Measurements from ENCODE around the gene CPO.

DNA sequence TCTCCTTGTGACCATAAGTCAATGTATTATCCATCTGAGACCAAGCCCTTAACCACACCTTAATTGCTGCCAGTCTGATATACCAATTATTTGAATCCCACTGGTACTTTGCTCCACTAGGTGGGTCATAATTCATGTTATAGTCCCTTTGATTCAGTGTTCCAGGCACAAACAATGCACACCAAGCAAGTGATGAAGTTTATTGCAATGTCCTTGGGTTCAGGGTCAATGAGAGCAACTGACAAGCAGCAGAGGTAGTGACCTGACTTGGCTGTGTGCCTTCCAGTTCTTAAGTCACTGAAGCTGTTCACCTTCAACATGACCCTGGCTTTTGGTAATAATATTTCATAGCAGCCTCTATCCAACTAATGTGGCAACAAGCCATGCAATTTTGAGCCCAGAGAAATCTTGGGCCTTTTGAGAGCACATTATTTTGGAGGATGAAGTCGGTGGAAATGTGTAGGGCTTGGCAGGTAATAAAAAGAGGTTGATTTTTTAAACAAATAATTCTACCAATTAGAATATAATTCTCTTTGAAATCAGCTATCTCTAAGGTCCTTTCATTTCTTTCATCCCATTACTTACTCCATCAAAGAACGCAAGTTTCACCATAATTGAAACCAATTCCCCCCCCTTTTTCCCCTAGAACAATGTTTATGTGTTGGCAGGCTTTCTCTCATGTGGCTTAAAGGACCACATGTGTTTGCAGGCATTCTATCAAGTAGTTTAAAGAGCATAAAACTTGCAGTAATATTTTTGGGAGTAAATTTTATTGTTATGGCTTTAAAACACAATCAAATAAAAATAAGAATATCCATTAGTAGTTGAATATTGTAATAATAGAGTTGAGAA lies 3.1 kb upstream of the CPO start:
- TF ChIP-seq, protein P1, sequence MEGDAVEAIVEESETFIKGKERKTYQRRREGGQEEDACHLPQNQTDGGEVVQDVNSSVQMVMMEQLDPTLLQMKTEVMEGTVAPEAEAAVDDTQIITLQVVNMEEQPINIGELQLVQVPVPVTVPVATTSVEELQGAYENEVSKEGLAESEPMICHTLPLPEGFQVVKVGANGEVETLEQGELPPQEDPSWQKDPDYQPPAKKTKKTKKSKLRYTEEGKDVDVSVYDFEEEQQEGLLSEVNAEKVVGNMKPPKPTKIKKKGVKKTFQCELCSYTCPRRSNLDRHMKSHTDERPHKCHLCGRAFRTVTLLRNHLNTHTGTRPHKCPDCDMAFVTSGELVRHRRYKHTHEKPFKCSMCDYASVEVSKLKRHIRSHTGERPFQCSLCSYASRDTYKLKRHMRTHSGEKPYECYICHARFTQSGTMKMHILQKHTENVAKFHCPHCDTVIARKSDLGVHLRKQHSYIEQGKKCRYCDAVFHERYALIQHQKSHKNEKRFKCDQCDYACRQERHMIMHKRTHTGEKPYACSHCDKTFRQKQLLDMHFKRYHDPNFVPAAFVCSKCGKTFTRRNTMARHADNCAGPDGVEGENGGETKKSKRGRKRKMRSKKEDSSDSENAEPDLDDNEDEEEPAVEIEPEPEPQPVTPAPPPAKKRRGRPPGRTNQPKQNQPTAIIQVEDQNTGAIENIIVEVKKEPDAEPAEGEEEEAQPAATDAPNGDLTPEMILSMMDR (IDR thresholded peaks at IDR 0.05): no peak
- TF ChIP-seq POLR2A (IDR thresholded peaks at IDR 0.05): no peak
- TF ChIP-seq POLR2AphosphoS5 (IDR thresholded peaks at IDR 0.05): no peak

All from prostate gland (tissue), 2 donors.